Sigmoid colon (tissue), 7 donors: ENCODE measurements around the gene PRDM16. TPM values are rescaled to one million over a fixed set of nuclear protein-coding genes. Genes with fewer than 3 reads are reported as not detected.

Source experiments
- DNase-seq: peaks from one replicate; pipeline ENCODE4 v3.0.0-alpha.2; 2019
- H3K27ac ChIP-seq, 4 donors: fragments of 200-600 bp; sonication (generic); one replicate each; pipeline ENCODE4 v1.5.1; 2016 to 2019; ENCODE audit warnings: mild to moderate bottlenecking in 1 of 4
- H3K27me3 ChIP-seq, 3 donors: fragments of 200-600 bp; sonication (generic); one replicate each; pipeline ENCODE4 v1.5.1; 2019; ENCODE audit warnings: mild to moderate bottlenecking in 1 of 3
- H3K36me3 ChIP-seq, 4 donors: fragments of 200-600 bp; sonication (generic); one replicate each; pipeline ENCODE4 v1.5.1; 2016 to 2019
- H3K4me1 ChIP-seq, 4 donors: fragments of 200-600 bp; sonication (generic); one replicate each; pipeline ENCODE4 v1.5.1; 2017 to 2019
- H3K4me3 ChIP-seq, 4 donors: fragments of 200-600 bp; sonication (generic); one replicate each; pipeline ENCODE4 v1.5.1; 2017 to 2019; ENCODE audit warnings: mild to moderate bottlenecking in 2 of 4, moderate library complexity in 1 of 4
- H3K9me3 ChIP-seq, 4 donors: fragments of 200-600 bp in 3 of 4; sonication (generic) in 3 of 4; one replicate each; pipeline versions ENCODE4 v1.5.1 to v1.6.1; 2013 to 2019
- CTCF ChIP-seq, 4 experiments: fragments of 450-650 bp in 3 of 4; fragments of 200-600 bp in 1 of 4; IDR thresholded peaks; one replicate each; pipeline ENCODE4 v1.5.1; 2016 to 2019; ENCODE audit warnings: antibody characterized with exemption in 4 of 4, mild to moderate bottlenecking in 3 of 4, moderate library complexity in 2 of 4
- EP300 ChIP-seq, 4 donors: sonication (generic); formaldehyde crosslinking; IDR thresholded peaks; one replicate each; pipeline ENCODE4 v1.6.1; 2017; ENCODE audit warnings: antibody characterized with exemption in 4 of 4
- POLR2A ChIP-seq, 2 donors: fragments of 450-650 bp; IDR thresholded peaks; one replicate each; pipeline ENCODE4 v1.6.1; 2016; ENCODE audit warnings: antibody characterized with exemption in 2 of 2, mild to moderate bottlenecking in 2 of 2, moderate library complexity in 2 of 2
- POLR2AphosphoS5 ChIP-seq, 4 donors: sonication (generic); formaldehyde crosslinking; IDR thresholded peaks; one replicate each; pipeline ENCODE4 v1.6.1; 2017; ENCODE audit warnings: antibody characterized with exemption in 4 of 4
- WGBS, 2 donors: extraction: QIAGEN DNeasy Blood & Tissue Kit; methylation state at CpG; one replicate each; pipeline ENCODE4 v1.1.7; 2013; 5-methylcytosine and 5-hydroxymethylcytosine counted together
- intact Hi-C: fragments of 100-400 bp; cut with DNase I; formaldehyde crosslinking; loops from one replicate; pipeline ENCODE4 v1.15.1; 2023
- polyA plus RNA-seq, 3 donors: library from polyadenylated mRNA; stranded (reverse); fragments of 200-250 nt; gene quantifications; one replicate each; pipeline ENCODE4 v1.2.3, GENCODE V29; 2013
- total RNA-seq, 4 donors: library from RNA; depleted of rRNA; stranded (reverse); fragments of >200 nt; gene quantifications; one replicate each; pipeline ENCODE4 v1.1.0, GENCODE V29; 2016
- donor health status: healthy with polysubstance abuse.
- donor health status: Bipolar disorder and iron deficiency.
- donor health status: healthy.

The PRDM16 gene
- total and polyA plus RNA-seq, 7 donors, result under 0.01 to 1.7 (median 0.49) TPM

- 82 to 91% methylated on average over 6 of the region's 6 CpGs for WGBS, 2 donors
- no peaks in the 10 kb centered on the region for H3K36me3 ChIP-seq
- intact Hi-C loops, result no loop called here
- H3K4me1 ChIP-seq, result peaks cover 0 to 17% (median 0%) of the 10 kb centered on the region in 4 donors
- DNase-seq, result no peak
- H3K27ac ChIP-seq, result no peak overlapping the region
- TF ChIP-seq POLR2A (IDR thresholded peaks at IDR 0.05) (no peak), POLR2AphosphoS5 (IDR thresholded peaks at IDR 0.05) (no peak), EP300 (IDR thresholded peaks at IDR 0.05) (no peak), CTCF (IDR thresholded peaks at IDR 0.05) (no peak)
- no peaks in the 10 kb centered on the region for H3K9me3 ChIP-seq
- peaks cover 3 to 23% (median 19%) of the 10 kb centered on the region in 3 donors for H3K27me3 ChIP-seq
- H3K4me3 ChIP-seq, result no peak overlapping the region
Measured at GRCh38 chr1:3336641-3337630, 267.9 kb downstream of the PRDM16 start.

GRCh38 chr1:3337798-3338724 is 269.1 kb downstream of the PRDM16 start:
- H3K36me3 ChIP-seq, result no peaks in the 10 kb centered on the region
- peaks cover 0 to 2% (median 0%) of the 10 kb centered on the region in 4 donors for H3K9me3 ChIP-seq
- intact Hi-C loops, result no loop called here
- TF ChIP-seq POLR2A (IDR thresholded peaks at IDR 0.05), result no peak
- H3K4me3 ChIP-seq, result no peak overlapping the region
- H3K4me1 ChIP-seq, result peaks cover 0 to 17% (median 0%) of the 10 kb centered on the region in 4 donors
- 74 to 79% methylated on average over 18 of the region's 18 CpGs for WGBS, 2 donors
- H3K27ac ChIP-seq, result no peak overlapping the region
- DNase-seq, result no peak
- H3K27me3 ChIP-seq, result peaks cover 8 to 25% (median 19%) of the 10 kb centered on the region in 3 donors

- intact Hi-C loops, result no loop called here
- no peak for DNase-seq
- peaks cover 8 to 25% (median 19%) of the 10 kb centered on the region in 3 donors for H3K27me3 ChIP-seq
- no peaks in the 10 kb centered on the region for H3K36me3 ChIP-seq
- TF ChIP-seq CTCF (IDR thresholded peaks at IDR 0.05) (no peak), POLR2AphosphoS5 (IDR thresholded peaks at IDR 0.05) (no peak), EP300 (IDR thresholded peaks at IDR 0.05) (no peak), POLR2A (IDR thresholded peaks at IDR 0.05) (no peak)
- H3K9me3 ChIP-seq, result peaks cover 0 to 7% (median 0%) of the 10 kb centered on the region in 4 donors
- peaks cover 0 to 15% (median 0%) of the 10 kb centered on the region in 4 donors for H3K4me1 ChIP-seq
- WGBS, 2 donors, result 65 to 77% methylated on average over 4 of the region's 4 CpGs
- H3K4me3 ChIP-seq, result no peak overlapping the region
- no peak overlapping the region for H3K27ac ChIP-seq
Measured at GRCh38 chr1:3338725-3339070, 269.7 kb downstream of the PRDM16 start.

GRCh38 chr1:3339856-3340255 is 270.9 kb downstream of the PRDM16 start:
- no peak for DNase-seq
- TF ChIP-seq POLR2A (IDR thresholded peaks at IDR 0.05) (no peak), EP300 (IDR thresholded peaks at IDR 0.05) (no peak), CTCF (IDR thresholded peaks at IDR 0.05) (no peak), POLR2AphosphoS5 (IDR thresholded peaks at IDR 0.05) (no peak)
- H3K36me3 ChIP-seq, result no peaks in the 10 kb centered on the region
- 92 to 96% methylated on average over 12 of the region's 12 CpGs for WGBS, 2 donors
- no peak overlapping the region for H3K27ac ChIP-seq
- H3K27me3 ChIP-seq, result peaks cover 8 to 25% (median 19%) of the 10 kb centered on the region in 3 donors
- peaks cover 0 to 12% (median 2%) of the 10 kb centered on the region in 4 donors for H3K9me3 ChIP-seq
- intact Hi-C loops, result no loop called here
- no peak overlapping the region for H3K4me3 ChIP-seq
- H3K4me1 ChIP-seq, result peaks cover 0 to 3% (median 0%) of the 10 kb centered on the region in 4 donors
